ENCODE results near the gene IFT20. TPM values are rescaled to one million over a fixed set of nuclear protein-coding genes. Genes with fewer than 3 reads are reported as not detected.
A peak's percentile ranks its signal among the peaks of the same experiment; 100 is the strongest.

Gene IFT20
- total and polyA plus RNA-seq, 4 donors, result 44.6 to 84.1 (median 66.0) TPM

DNA sequence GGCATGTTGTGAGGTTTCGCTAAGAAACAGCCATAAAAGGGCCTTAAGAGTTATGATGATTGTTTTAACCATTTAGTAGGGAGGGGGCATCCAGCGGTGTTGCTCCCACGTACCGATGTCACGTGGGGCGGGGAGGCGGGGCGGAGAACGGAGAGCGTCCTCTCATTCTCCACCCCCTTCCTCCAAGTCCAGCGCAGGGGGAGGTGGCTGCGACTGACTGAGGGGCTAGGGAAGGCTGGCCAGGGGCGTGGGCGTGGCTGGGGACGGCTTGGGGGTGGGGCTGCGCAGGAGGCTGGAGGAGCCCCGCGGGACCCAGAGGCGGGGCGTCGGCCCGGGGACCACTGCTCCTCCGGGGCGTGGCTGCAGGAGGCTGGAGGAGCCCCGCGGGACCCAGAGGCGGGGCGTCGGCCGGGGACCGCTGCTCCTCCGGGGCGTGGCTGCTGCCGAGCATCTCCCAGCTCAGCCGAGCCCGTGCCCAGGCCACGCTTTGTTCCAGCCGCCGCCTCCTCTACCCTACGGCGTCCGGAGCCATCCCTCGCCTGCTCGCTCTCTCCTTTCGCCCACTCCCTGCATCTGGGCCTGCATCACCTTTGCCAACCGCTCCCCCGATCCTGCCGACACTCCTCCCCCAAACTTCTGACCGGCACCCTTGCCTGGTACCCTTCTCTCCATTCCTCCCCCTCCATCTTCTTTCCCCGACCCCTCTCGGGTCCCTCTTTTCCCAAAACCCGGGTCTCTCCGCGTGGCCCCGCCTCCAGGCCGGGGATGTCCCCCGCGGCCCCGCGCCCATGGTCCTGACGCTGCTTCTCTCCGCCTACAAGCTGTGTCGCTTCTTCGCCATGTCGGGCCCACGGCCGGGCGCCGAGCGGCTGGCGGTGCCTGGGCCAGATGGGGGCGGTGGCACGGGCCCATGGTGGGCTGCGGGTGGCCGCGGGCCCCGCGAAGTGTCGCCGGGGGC lies 36.3 kb upstream of the IFT20 start, which contains the start of gene SARM1:
TSS of gene SARM1 (plus strand) at position 450 of the 958 bp plus-strand sequence. CDS start at position 789, 339 bp downstream.
- H3K4me1 ChIP-seq (ENCODE audit: control insufficient read depth, insufficient read depth, low read length), result peaks cover 34% of the 10 kb centered on the region
- under 1% methylated on average over 72 of the region's 80 CpGs for WGBS (ENCODE audit: insufficient coverage)
- DNase-seq (ENCODE audit: low read depth in 4 of 6, low spot score in 6 of 6), result peak; percentile 58 to 98 (median 80)
- peaks cover 37% of the 10 kb centered on the region for H3K36me3 ChIP-seq (ENCODE audit: control insufficient read depth, insufficient read depth, low read length)
- H3K27ac ChIP-seq (ENCODE audit: low read depth, low read length), result peak within 1 kb of the TSS; percentile 82
- no peaks in the 10 kb centered on the region for H3K9me3 ChIP-seq (ENCODE audit: control insufficient read depth, insufficient read depth, low read length)
- no peaks in the 10 kb centered on the region for H3K27me3 ChIP-seq (ENCODE audit: control insufficient read depth, insufficient read depth, low read length)
- H3K4me3 ChIP-seq (ENCODE audit: low read depth, low read length), result peak within 1 kb of the TSS; percentile 73

DNA sequence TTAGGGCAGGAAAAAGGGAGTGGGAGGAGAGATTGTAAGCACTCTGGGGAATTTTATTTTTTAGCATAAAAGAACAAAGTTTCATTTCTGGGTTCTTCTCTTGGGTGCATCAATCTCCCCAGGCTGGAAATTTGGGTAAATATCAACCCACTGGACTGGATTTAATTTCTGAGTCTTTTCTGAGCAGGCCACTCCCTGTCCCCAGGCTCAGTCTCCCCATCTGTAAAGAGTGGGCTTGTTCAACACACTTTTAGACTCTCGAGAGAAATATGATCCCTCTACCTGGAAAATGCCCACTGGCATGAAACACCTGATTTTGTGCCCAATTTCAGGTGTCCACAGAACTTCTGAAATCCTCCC lies 35.5 kb upstream of the IFT20 start:
- WGBS (ENCODE audit: insufficient coverage), result no CpG with 5 or more reads among the region's 1 CpG
- no peak overlapping the region for H3K4me3 ChIP-seq (ENCODE audit: low read depth, low read length)

DNA sequence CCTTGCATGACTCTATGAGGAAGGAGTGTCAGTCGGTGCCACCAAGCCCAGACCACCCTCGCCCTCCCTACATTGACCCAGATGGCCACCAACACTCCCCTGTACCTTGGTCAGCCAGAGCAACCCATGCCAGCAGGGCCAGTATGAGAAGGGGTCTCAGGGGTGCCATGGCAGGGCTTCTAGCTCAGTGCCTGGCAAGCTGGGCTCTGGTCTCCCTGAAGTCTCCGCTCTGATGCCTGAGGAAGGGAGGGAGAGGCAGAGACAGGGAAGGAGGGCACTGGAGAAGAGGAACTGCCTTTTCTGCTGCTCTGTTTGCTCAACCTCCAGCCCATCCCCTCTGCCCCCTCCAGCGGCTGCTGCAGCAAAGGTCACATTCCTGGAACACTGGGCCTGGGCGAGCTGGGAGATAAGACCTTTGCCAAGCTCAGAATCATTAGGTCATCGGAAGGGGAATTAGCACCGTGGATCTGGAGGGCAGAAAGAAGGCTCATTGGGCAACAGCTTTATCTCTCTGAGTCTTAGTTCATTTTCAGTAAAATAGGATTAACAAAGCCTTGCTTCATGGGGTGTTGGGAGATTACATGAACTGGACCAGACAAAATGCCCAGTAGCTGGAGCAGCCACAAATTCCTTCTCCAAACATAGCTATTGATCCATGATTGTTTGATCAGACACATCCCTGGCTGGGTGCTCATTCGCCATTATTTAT lies 34.9 kb upstream of the IFT20 start, which contains the start of gene VTN:
TSS of gene VTN (minus strand) at position 273 of the 709 bp plus-strand sequence. CDS start at position 169, 104 bp downstream.
- 48% methylated on average over 5 of the region's 8 CpGs for WGBS (ENCODE audit: insufficient coverage)
- DNase-seq (ENCODE audit: low read depth in 4 of 6, low spot score in 6 of 6), result no peak
- Histone ChIP-seq H3K4me3 (ENCODE audit: low read depth, low read length) (peak within 1 kb of the TSS; percentile 73), H3K36me3 (ENCODE audit: control insufficient read depth, insufficient read depth, low read length) (peaks cover 40% of the 10 kb centered on the region), H3K27me3 (ENCODE audit: control insufficient read depth, insufficient read depth, low read length) (no peaks in the 10 kb centered on the region), H3K4me1 (ENCODE audit: control insufficient read depth, insufficient read depth, low read length) (peaks cover 34% of the 10 kb centered on the region), H3K9me3 (ENCODE audit: control insufficient read depth, insufficient read depth, low read length) (no peaks in the 10 kb centered on the region), H3K27ac (ENCODE audit: low read depth, low read length) (peak within 1 kb of the TSS; percentile 82)

More for the DNA sequence above, 35.5 kb upstream of the IFT20 start:
- H3K36me3 ChIP-seq (ENCODE audit: control insufficient read depth, insufficient read depth, low read length), result peaks cover 35% of the 10 kb centered on the region
- no peak for DNase-seq (ENCODE audit: low read depth in 4 of 6, low spot score in 6 of 6)
- H3K9me3 ChIP-seq (ENCODE audit: control insufficient read depth, insufficient read depth, low read length), result no peaks in the 10 kb centered on the region
- no peaks in the 10 kb centered on the region for H3K27me3 ChIP-seq (ENCODE audit: control insufficient read depth, insufficient read depth, low read length)
- H3K27ac ChIP-seq (ENCODE audit: low read depth, low read length), result peak overlapping the region; percentile 82
- peaks cover 34% of the 10 kb centered on the region for H3K4me1 ChIP-seq (ENCODE audit: control insufficient read depth, insufficient read depth, low read length)

DNA sequence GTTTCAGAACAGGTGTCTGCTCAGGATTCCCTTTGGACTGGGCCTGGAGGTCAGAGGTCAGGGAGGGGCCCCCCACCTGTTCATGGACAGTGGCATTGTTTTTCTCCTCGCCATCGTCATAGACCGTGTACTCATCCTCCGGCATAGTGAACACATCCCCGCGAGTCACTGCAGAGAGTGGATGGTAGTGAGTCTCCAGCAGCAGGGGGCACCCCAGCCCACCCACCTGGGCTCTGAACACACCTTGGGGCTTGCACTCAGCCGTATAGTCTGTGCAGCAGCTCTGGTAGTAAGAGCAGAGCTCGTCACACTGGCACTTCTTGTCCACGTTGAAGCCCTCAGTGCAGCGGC lies 34.4 kb upstream of the IFT20 start:
- no peak for DNase-seq (ENCODE audit: low read depth in 4 of 6, low spot score in 6 of 6)
- peaks cover 32% of the 10 kb centered on the region for H3K4me1 ChIP-seq (ENCODE audit: control insufficient read depth, insufficient read depth, low read length)
- WGBS (ENCODE audit: insufficient coverage), result 83% methylated on average over 10 of the region's 10 CpGs
- no peak overlapping the region for H3K4me3 ChIP-seq (ENCODE audit: low read depth, low read length)
- H3K9me3 ChIP-seq (ENCODE audit: control insufficient read depth, insufficient read depth, low read length), result no peaks in the 10 kb centered on the region
- H3K27me3 ChIP-seq (ENCODE audit: control insufficient read depth, insufficient read depth, low read length), result no peaks in the 10 kb centered on the region
- H3K27ac ChIP-seq (ENCODE audit: low read depth, low read length), result no peak overlapping the region
- peaks cover 44% of the 10 kb centered on the region for H3K36me3 ChIP-seq (ENCODE audit: control insufficient read depth, insufficient read depth, low read length)

DNA sequence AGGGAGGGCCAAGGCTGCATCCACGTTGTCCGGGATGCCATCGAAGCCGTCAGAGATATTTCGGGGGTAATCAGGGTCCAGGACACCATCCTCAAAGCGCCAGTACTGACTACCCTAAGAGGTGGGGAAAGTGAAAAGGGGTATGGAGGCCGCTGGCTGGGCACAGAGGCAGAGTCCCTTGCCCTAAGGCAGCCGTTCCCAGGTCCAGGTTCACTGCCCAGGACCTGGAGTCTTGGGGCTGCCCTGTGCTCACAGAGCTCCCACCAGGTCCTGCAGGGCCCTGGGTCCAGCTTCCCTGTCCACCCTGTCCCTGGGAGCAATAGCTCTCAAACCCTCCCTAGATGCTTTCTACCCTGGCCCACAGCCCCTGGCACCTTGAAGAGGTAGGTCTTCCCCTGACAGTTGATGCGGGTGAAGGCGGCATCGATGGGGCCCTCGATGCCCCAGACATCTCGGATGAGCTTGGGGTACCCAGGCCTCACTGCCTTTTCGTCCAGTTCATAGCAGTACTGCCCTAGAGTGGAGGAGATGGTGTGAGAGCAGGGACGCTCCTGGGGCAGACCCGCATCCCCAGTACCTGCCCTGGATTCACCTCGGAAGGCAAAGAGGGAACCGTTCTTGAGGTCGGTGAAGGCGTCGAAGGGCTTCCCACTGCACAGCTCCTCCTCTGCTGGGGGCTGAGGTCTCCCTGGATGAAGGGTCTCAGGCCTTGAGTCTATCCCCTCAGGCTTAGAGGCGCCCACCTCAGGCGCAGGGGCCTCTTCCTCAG lies 33.8 kb upstream of the IFT20 start:
- H3K36me3 ChIP-seq (ENCODE audit: control insufficient read depth, insufficient read depth, low read length), result peaks cover 44% of the 10 kb centered on the region
- H3K27me3 ChIP-seq (ENCODE audit: control insufficient read depth, insufficient read depth, low read length), result no peaks in the 10 kb centered on the region
- H3K4me1 ChIP-seq (ENCODE audit: control insufficient read depth, insufficient read depth, low read length), result peaks cover 27% of the 10 kb centered on the region
- no peaks in the 10 kb centered on the region for H3K9me3 ChIP-seq (ENCODE audit: control insufficient read depth, insufficient read depth, low read length)
- H3K4me3 ChIP-seq (ENCODE audit: low read depth, low read length), result no peak overlapping the region
- no peak overlapping the region for H3K27ac ChIP-seq (ENCODE audit: low read depth, low read length)
- no peak for DNase-seq (ENCODE audit: low read depth in 4 of 6, low spot score in 6 of 6)
- WGBS (ENCODE audit: insufficient coverage), result 90% methylated on average over 23 of the region's 23 CpGs

DNA sequence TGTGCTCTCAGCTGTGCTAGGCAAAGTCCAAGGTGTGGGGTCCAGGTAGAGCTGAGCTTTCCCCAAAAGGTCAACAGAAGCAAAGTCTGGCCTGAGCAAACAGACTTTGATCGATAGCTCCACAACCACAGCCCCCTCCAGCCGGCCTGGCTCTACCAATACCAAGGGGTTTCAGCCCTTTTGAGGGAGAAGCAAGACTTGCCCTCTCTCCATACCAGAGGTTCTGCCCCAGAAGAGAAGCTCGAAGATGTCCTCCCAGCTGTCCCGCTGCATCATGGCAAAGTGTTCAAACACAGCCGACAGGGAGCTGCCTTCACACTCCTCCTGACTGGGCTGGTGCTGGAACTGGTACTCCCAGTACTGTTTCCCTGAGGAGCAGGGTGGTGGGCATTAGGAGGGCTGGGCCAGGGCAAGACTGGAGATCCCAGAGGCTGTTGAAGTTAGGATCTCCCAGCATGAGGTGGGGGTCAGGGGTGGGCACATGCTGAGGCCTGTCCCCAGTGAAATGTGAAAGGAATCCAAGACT lies 33.1 kb upstream of the IFT20 start:
- peaks cover 47% of the 10 kb centered on the region for H3K36me3 ChIP-seq (ENCODE audit: control insufficient read depth, insufficient read depth, low read length)
- H3K4me1 ChIP-seq (ENCODE audit: control insufficient read depth, insufficient read depth, low read length), result peaks cover 20% of the 10 kb centered on the region
- 88% methylated on average over 4 of the region's 5 CpGs for WGBS (ENCODE audit: insufficient coverage)
- H3K27me3 ChIP-seq (ENCODE audit: control insufficient read depth, insufficient read depth, low read length), result no peaks in the 10 kb centered on the region
- DNase-seq (ENCODE audit: low read depth in 4 of 6, low spot score in 6 of 6), result no peak
- H3K9me3 ChIP-seq (ENCODE audit: control insufficient read depth, insufficient read depth, low read length), result no peaks in the 10 kb centered on the region
- no peak overlapping the region for H3K27ac ChIP-seq (ENCODE audit: low read depth, low read length)
- no peak overlapping the region for H3K4me3 ChIP-seq (ENCODE audit: low read depth, low read length)

DNA sequence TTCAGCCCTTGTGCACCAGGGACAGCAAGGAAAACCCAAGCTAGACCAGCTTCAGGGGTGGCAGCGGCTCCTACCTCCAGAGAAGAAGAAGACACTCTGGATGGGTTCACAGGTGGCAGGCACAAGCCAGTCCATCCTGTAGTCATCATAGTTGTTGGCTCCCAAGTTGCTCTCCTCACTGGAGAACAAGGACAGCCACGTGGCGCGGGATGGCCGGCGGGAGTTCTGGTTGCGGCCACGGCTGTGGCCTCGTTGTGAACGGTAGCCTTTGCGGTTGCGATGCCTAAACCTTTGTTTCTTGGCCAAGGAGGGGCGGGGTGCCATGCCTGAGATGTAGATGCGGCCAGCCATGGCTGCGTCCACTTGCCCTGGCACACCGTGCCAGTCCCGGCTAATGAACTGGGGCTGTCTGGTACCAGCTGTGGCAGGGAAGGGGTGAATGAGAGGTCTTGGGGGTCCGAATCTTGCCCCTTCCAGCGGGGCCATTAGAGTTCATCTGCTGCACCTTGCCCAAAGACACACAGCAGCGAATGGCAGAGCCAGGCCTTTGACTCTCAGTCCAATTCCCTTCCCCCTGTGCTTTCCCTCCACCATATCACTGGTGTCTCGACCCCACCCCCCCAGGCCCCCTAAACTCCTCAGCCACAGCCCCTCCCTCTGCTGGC lies 32.5 kb upstream of the IFT20 start:
- DNase-seq (ENCODE audit: low read depth in 4 of 6, low spot score in 6 of 6), result no peak
- H3K36me3 ChIP-seq (ENCODE audit: control insufficient read depth, insufficient read depth, low read length), result peaks cover 52% of the 10 kb centered on the region
- H3K9me3 ChIP-seq (ENCODE audit: control insufficient read depth, insufficient read depth, low read length), result no peaks in the 10 kb centered on the region
- H3K4me3 ChIP-seq (ENCODE audit: low read depth, low read length), result no peak overlapping the region
- no peaks in the 10 kb centered on the region for H3K27me3 ChIP-seq (ENCODE audit: control insufficient read depth, insufficient read depth, low read length)
- peaks cover 14% of the 10 kb centered on the region for H3K4me1 ChIP-seq (ENCODE audit: control insufficient read depth, insufficient read depth, low read length)
- no peak overlapping the region for H3K27ac ChIP-seq (ENCODE audit: low read depth, low read length)
- WGBS (ENCODE audit: insufficient coverage), result 93% methylated on average over 18 of the region's 21 CpGs

DNA sequence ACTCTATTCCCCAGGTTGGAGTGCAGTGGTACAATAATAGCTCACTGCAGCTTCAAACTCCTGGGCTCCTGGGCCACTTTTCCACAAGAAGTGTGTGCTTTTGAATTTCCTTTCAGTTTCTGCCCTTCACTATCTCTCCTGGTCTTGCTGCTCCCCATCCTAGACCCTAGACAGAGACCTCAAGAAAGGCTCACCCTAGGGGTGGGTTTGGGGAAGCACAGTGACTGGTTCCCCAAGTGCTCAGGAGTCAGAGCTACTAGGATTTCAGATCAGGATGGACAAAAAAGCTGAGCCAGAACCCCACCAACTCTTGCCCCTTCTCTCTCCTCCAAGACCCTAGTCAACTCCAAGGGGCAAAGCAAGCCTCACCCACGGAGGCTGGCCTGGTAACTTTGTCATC lies 31.3 kb upstream of the IFT20 start:
- DNase-seq (ENCODE audit: low read depth in 4 of 6, low spot score in 6 of 6), result no peak
- H3K4me3 ChIP-seq (ENCODE audit: low read depth, low read length), result no peak overlapping the region
- H3K36me3 ChIP-seq (ENCODE audit: control insufficient read depth, insufficient read depth, low read length), result peaks cover 56% of the 10 kb centered on the region
- H3K27ac ChIP-seq (ENCODE audit: low read depth, low read length), result no peak overlapping the region
- WGBS (ENCODE audit: insufficient coverage), result 86% methylated on average over 1 of the region's 1 CpG
- H3K27me3 ChIP-seq (ENCODE audit: control insufficient read depth, insufficient read depth, low read length), result no peaks in the 10 kb centered on the region
- H3K4me1 ChIP-seq (ENCODE audit: control insufficient read depth, insufficient read depth, low read length), result peaks cover 8% of the 10 kb centered on the region
- no peaks in the 10 kb centered on the region for H3K9me3 ChIP-seq (ENCODE audit: control insufficient read depth, insufficient read depth, low read length)

DNA sequence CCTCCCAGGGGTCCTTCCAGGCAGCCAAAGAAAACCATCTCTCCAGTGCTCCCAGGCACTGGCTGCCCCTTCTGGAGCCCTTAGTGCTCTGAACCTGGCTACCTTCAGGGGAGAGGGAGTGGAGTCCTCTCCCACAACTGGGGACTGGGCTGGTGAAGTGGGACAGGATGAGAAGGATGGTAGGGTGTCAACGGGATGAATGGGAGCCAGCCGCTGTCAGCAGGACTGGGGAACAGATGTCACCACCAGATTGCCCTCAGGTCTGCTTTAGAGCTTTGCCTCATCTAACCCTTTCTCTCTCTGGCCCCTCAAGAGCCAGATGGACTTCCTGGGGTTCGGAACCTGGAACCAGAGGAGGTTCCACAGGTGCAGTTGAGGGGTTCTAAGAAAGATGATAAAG lies 30.2 kb upstream of the IFT20 start:
- H3K27ac ChIP-seq (ENCODE audit: low read depth, low read length), result no peak overlapping the region
- peaks cover 67% of the 10 kb centered on the region for H3K36me3 ChIP-seq (ENCODE audit: control insufficient read depth, insufficient read depth, low read length)
- DNase-seq (ENCODE audit: low read depth in 4 of 6, low spot score in 6 of 6), result no peak
- no peak overlapping the region for H3K4me3 ChIP-seq (ENCODE audit: low read depth, low read length)
- H3K27me3 ChIP-seq (ENCODE audit: control insufficient read depth, insufficient read depth, low read length), result no peaks in the 10 kb centered on the region
- no peaks in the 10 kb centered on the region for H3K9me3 ChIP-seq (ENCODE audit: control insufficient read depth, insufficient read depth, low read length)
- no CpG with 5 or more reads among the region's 3 CpGs for WGBS (ENCODE audit: insufficient coverage)
- peaks cover 5% of the 10 kb centered on the region for H3K4me1 ChIP-seq (ENCODE audit: control insufficient read depth, insufficient read depth, low read length)
